ENCODE results near the gene KCNJ18. TPM values are rescaled to one million over a fixed set of nuclear protein-coding genes. Genes with fewer than 3 reads are reported as not detected.
"Not testable (repeated sequence)": the region's sequence is repeated elsewhere in the genome, so short reads cannot be mapped to it uniquely, and the experiment has no call there.

Gene KCNJ18
- total RNA-seq, 2 experiments from 2014 or later = not detected

GRCh38 chr17:21670361-21671155, 21.8 kb upstream of the KCNJ18 start:
- POLR2A ChIA-PET, CTCF ChIA-PET: not testable (repeated sequence)

GRCh38 chr17:21671437-21671836, 20.9 kb upstream of the KCNJ18 start:
- POLR2A ChIA-PET, CTCF ChIA-PET: not testable (repeated sequence)

- POLR2A ChIA-PET, CTCF ChIA-PET: not testable (repeated sequence)
Measured at GRCh38 chr17:21671871-21672270, 20.5 kb upstream of the KCNJ18 start.

- POLR2A ChIA-PET, CTCF ChIA-PET: not testable (repeated sequence)
Measured at GRCh38 chr17:21673451-21674241, 18.7 kb upstream of the KCNJ18 start.

GRCh38 chr17:21674242-21674731, 18.0 kb upstream of the KCNJ18 start:
- CTCF ChIA-PET = no interaction called here

GRCh38 chr17:21674891-21675738, 17.2 kb upstream of the KCNJ18 start:
- CTCF ChIA-PET, POLR2A ChIA-PET: not testable (repeated sequence)

More at GRCh38 chr17:21674242-21674731, 18.0 kb upstream of the KCNJ18 start:
- POLR2A ChIA-PET = no interaction called here

GRCh38 chr17:21675739-21676130, 16.6 kb upstream of the KCNJ18 start:
- POLR2A ChIA-PET, CTCF ChIA-PET: not testable (repeated sequence)

GRCh38 chr17:21676281-21677111, 15.8 kb upstream of the KCNJ18 start:
- ChIA-PET CTCF (no interaction called here), POLR2A (no interaction called here)

GRCh38 chr17:21677126-21677910, 15.0 kb upstream of the KCNJ18 start:
- ChIA-PET POLR2A (no interaction called here), CTCF (no interaction called here)

- ChIA-PET POLR2A (no interaction called here), CTCF (no interaction called here)
Measured at GRCh38 chr17:21677911-21678310, 14.4 kb upstream of the KCNJ18 start.

GRCh38 chr17:21678393-21679081, 13.8 kb upstream of the KCNJ18 start:
- POLR2A ChIA-PET = no interaction called here
- CTCF ChIA-PET = no interaction called here

- ChIA-PET CTCF (no interaction called here), POLR2A (no interaction called here)
Measured at GRCh38 chr17:21679256-21680146, 12.8 kb upstream of the KCNJ18 start.

GRCh38 chr17:21680366-21680765, 12.0 kb upstream of the KCNJ18 start:
- CTCF ChIA-PET = no interaction called here
- POLR2A ChIA-PET = no interaction called here

GRCh38 chr17:21680850-21681351, 11.4 kb upstream of the KCNJ18 start:
- POLR2A ChIA-PET, CTCF ChIA-PET: not testable (repeated sequence)

- POLR2A ChIA-PET, CTCF ChIA-PET: not testable (repeated sequence)
Measured at GRCh38 chr17:21681576-21681975, 10.7 kb upstream of the KCNJ18 start.

- CTCF ChIA-PET, POLR2A ChIA-PET: not testable (repeated sequence)
Measured at GRCh38 chr17:21682130-21682529, 10.2 kb upstream of the KCNJ18 start.

GRCh38 chr17:21683142-21683712, 9.1 kb upstream of the KCNJ18 start:
- CTCF ChIA-PET, POLR2A ChIA-PET: not testable (repeated sequence)
